ENCODE measurements around the gene CRYGN.

Gene CRYGN, protein sequence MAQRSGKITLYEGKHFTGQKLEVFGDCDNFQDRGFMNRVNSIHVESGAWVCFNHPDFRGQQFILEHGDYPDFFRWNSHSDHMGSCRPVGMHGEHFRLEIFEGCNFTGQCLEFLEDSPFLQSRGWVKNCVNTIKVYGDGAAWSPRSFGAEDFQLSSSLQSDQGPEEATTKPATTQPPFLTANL

DNA sequence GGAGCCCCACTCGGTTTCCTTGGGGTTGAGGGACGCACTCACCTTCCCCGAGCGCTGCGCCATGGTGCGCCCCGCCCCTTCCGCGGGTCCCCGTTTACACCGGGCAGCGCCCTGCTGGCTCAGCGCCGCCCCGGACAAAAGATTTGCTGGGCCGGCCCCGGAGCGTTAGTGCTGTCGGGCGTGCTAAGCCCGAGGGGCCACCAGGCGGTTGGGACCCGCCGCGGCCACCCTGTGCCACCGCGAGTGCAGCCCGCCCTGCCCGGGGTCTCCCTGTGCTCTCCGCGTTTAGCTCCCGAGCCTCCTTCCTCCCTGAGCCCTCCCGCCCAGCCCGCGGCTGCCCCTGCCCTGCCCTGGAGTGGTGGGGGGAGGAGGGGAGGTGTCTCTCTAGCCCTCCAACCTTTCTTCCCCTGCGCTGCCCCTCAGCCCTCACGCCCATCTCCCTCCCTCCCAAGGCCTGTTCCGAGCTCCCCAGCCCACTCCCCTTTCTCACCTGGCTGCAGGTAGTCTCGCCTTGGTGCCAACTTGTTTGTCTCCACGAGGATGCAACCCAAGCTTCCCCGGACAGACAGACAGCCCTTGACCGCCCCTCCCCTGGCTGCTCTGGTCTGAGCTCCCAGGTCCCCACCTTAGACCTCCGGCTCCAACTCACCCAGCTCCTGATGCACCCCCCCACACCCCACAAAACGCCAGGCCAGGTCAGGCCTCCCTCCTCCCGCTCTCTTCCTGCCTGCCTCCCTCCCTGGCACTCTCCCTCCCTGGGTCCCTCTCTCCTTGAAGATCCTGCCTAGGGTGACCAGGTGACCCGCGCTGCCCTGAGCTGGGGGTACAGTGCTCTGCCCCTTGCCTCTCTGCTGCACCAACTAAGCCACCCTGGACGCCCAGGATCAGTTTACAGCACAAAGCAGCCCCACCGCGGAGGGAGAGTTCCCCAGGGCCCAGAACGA lies at the start of gene CRYGN:
Gene CRYGN (minus strand): TSS at position 287 of the 944 bp plus-strand sequence. CDS start 224 bp downstream, at position 63.
- no peak for DNase-seq

DNA sequence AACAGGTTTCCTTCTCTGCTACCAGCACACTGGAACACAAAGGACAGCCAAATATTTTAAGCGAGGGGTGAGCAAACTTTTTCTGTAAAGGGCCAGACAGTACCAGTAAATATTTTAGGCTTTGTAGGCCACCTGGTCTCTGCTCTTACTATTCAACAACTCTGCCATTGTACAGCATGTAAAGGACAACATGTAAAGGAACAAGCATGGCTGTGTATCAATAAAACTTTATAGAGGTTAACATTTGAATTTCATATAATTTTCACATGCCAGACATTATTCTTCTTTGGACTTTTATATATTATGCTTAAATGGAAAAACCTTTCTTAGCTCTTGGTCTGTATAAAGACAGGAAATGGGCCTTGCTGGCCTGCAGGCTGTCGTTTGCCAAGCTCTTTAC lies 49.6 kb upstream of the CRYGN start:
- DNase-seq, result no peak

DNA sequence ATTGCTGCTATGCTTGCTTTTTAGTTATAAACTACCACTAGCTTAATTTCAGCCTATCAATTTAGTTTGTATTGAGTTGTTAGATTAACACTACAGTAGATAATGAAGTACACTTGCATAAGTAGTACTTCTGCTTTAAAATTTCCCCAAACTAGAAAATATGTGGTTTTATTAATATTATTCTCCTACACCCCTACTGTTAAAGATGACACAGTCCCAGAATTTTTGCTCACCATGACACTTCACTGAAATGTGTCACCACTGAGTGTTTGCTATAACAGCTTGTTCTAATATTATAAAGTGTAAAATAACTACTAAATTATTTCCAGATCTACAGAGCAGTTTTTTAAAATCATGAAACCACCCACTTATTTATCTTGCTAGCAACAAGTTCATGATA lies 48.2 kb upstream of the CRYGN start:
- no peak for DNase-seq

DNA sequence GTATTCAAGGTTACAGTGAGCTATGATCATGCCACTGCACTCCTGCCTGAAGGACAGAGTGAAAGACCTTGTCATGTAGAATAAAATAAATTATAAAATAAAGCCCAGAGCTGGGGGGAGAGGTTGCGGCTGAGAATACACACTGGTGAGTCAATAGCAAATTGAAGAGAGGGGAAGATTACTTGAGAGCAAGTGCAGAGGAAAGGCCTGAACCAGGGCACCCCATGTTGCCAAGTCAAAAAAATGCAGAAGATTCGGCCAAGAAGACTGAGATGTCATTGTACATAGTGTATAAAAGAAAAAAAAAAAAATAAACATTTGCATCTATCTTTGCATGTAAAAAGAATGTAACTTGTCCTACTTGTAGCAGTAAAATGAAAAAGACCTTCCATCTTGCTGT lies 47.3 kb upstream of the CRYGN start:
- DNase-seq, result no peak

DNA sequence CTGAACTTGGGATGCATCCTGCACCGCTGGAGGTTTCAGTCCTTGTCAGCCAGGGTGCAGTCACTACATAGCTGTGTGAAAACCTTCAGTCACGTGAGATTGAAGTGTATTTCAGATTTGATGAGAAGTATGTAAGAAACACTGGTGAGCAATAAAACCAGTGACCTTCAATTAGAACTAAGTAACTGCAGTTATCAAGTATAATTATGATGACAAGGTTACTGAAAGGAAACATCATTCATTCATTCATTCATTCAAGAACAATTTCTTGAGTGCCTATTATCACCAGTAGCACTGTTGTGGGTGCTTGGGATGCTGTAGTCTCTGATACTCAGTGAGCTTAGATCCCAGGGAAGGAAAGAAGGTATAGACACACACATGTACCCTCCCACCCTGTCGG lies 46.1 kb upstream of the CRYGN start:
- DNase-seq, result no peak

DNA sequence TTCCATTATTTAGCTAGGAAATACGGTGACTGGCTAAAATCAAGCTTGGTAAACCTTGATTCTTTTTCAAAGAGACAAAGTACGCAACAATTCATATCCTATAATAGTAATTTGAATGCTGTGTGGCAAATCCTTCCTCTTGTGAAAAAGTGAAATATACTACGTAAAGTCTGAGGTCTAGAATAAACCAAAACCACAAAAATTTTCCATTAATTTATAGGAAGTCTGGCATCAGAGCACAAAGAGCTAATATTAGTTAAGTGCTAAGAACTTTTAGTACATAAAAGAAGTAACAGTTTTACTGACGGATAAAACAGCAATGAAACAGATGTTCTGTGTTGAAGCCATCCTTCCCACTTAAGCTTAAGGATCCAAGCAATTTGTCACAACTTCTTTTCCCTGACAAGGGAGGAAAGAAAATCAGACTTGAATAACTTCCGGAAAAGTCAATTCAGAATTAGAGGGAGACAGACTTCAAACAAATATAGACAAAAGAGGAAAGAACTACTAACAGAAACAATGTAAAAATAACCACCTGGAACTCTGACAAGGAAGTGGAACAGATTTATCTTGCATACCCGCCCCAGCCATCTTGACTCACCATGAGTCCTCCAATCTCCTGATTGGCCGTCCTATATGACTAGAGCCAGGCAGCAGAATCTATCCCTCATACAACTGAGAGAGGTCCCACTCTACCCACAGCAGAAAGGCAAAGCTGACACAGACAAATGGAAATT lies 45.2 kb upstream of the CRYGN start:
- DNase-seq, result no peak

DNA sequence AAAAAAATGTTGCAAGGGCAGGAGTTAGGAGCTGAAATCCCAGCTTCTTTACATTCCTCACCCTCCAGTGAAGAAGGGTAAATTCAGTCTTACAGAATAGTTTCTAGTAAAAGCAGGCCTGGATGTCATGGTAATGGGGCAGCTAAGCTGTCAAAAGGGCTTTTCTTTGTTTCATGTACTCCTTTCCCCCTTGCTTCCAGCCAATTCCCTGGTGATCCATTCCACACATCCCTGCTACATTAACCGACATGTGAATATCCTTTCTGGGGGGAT lies 43.7 kb upstream of the CRYGN start:
- no peak for DNase-seq

DNA sequence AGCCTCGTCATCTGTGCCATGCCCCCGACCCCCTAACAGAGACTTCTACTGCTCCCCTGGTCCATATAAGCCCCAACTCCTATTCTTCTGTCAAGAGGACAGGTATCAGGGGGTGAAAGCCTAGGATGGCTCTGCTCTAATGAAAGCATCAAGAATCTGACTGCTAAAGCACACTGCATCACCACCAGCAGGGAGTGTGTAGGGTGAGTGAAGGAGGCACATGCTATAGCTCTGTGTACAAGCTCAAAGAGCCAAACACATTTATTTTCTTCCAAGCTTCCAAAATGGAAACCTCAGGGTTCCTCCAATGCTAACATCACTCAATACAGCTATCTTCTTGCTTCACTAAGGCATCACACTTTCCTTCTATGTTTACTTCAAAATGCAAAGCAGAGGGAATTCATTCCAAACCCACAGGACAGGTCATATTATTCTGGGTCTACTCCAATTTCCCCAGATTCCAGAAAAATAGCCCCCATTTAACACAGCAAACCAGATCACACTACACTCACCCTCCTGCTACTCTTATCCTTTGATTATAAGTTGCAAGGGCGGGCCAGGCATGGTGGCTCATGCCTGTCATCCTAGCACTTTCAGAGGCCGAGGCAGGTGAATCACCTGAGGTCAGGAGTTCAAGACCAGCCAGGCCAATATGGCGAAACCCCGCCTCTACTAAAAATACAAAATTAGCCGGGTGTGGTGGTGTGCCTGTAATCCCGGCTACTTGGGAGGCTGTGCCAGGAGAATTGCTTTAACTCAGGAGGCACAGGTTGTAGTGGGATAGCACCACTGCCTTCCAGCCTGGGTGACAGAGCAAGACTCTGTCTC lies 43.2 kb upstream of the CRYGN start:
- no peak for DNase-seq

DNA sequence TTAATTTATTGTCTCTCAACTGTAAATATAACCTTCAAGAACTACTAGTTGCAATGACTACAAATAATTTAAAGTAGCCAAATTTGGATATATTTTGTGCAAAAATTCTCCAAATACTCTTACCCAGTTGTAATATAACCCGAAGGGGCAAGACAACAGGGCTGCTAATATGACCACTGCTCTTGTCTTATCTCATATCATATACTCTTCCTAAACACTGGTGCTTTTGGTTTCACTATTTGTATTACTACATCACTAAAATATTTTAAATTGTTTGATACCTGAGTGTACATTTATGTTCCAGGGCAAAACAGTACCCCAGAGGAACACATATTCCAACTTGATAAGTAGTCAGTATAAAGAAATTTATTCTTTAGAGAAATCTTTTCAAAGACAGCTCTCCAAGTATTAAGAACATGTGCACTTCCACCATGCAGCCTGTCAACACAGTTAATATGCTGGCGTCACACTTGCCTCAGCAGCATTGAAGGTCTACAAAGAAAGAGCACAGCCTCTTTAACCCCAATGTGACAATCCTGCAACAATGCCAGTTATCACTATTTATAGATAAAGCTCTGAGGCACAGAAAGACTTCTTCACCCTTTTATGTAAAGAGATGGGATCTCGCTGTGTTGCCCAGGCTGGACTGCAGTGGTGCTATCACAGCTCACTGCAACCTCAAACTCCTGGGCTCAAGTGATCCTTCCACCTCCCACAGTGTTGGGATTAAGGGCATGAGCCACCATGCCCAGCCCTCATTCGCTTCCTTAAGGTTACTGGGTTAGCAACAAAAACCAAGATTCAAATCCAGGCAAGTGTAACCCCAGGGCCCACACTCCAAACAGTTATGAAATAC lies 41.9 kb upstream of the CRYGN start:
- no peak for DNase-seq

DNA sequence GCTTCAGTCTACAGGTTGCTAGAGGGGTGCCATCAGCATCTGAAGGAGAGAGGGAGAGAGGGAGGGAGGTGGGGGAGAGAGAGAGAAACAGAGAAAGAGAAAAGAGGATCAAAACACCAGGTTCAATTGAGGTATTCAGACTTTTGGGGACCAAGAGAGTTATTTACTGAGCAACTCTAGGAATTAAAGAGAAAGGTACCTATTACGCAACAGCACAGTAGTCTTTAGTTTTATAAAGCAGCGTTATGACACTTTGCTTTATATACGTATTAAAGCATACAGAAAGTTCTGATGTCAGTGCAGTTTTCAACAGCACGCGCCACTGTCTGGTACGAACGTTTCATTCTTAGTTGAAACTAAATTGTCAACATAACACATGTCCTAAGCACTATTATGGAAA lies 37.9 kb upstream of the CRYGN start:
- DNase-seq, result no peak

DNA sequence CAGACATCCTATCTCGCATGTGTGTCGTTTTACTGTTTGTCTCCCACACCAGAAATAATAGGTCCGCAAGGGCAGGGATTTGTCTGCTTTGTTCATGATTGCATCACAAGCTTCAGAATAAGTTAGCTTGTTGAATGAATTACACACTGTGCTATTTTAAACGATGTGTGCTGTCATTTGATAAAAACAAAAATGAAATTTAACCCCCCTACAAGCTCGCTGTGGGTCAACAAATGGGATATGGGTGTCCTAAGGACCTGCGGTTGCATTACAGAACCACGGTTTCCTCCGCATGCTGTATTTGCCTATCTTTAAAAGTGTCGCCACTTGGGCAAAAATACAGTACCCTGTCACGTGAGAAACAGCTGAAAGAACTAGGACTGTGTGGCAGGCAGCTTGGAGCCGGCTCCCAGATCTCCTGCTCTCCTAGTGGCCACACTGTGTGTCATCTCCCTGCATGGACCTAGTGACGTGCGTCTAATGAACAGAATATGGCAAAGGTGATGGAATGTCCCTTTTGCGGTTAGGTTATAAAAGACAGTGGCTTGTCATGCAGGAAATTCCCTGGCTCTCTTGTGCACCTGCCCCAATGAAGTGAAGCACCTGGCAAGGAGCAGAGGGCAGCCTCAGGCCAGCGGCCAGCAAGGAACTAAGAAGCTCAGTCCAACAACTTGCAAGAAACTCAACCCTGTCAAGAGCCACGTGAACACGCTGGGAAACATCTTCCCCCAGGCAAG lies 32.9 kb upstream of the CRYGN start:
- no peak for DNase-seq

DNA sequence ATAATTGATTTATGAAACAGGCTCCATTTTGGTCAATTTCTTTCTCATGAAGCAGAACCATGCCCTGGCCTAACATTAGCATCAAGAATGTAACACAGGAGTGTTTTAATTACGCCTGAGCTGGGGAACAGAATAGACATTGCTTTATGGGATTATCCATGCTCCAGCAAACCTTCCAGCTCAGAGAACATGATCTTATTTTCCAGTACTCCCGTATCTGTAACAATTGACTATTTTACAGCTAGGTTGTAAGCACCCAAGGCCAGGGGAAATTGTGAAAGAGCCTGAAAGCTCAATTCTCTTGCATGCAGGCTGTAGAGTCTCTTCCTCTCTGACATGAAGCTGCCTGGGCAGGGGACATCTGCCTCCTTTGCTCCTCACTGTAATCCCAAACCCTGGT lies 30.8 kb upstream of the CRYGN start:
- DNase-seq, result no peak

DNA sequence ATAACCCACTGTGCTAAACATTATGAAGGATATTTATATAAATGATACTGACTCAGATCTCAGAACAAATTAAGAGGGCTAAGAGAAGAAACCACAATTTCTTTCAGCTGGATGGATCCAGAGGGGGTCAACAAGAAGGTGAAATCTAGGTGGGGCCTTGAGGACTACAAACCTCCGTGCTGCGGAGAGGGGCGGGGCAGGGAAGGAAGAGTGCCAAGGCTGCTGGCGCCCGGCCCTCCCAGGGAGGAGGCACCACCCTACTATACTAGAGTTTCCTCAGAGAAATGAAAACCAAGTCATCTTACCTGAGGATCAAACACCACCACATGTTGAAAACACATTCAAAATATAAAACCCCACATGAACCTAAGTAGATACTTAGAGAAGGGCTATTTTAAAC lies 29.3 kb upstream of the CRYGN start:
- DNase-seq, result peak; percentile 23

DNA sequence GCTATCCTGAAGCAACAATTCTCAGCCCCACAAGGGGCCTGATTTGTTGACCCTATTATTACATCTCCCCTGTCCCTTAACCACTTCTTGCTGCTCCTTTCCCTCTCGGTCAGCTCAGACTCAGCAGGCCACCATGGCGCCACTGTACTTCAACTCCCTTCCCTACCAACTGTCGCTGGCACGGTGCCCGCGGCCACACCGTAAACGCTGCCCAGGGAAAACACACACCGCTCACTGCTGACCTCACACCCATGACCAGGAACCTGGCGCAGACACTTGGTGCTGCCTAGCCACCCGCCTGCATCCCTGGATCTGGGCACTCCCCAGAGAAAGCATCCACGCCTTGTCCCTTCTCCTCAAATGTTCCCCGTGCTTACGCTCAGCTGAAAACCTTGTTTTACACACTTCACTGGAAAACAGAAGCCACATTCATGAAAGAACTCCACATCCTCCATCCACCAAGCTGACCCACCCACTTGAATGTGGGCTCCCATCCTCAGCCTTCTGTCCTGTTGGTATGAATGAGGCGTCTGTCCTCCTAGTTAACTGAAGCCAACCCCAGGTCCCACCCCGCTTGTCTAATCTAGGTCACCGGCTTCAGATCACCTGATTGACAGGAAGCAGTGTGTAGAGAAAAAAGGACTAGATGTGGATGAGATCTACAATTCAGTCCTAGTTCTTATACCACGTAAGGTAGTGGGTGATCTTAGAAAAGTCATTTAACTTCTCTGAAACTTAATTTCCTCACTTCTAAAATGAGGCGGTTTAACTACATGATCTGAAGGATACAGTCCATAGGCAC lies 28.5 kb upstream of the CRYGN start:
- no peak for DNase-seq

DNA sequence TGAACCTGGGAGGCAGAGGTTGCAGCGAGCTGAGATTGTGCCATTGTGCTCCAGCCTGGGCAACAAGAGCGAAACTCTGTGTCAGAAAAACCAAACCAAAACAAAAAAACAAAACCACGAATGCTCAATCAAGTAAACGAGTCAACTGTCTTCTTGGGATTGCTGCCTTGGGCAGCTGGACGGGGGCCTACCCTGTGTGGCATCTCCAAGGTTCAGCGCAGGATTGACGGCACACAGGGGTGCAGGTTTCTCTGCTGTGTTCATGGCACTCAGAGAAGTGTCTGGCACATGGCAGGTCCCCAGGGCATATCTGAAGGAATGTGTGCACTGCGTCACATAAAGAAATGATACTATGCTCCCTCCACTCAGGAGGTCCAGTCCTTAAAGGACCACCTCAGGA lies 25.2 kb upstream of the CRYGN start:
- DNase-seq, result no peak

DNA sequence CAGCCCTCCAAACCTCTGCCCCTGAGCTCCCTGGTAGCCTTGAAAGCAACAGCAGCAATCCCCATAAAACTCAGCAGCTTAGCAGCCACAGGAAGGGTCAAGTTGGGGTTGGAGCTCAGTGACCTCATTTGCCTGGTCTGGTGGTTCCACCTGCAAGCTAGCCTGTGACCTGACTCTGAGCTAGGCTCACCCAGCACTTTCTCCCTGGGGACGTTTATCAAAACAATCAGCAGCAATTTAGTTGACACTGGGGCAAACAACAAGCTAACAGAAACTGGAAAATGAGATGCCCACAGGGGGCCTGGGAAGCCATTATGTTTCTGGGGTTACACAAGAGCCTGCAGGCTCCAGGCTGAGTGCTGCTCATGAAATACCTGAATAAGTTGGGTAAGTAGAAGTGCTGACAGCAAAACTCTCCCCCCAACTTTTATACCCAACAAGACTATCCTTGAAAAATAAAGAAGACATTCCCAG lies 22.4 kb upstream of the CRYGN start:
- no peak for DNase-seq

DNA sequence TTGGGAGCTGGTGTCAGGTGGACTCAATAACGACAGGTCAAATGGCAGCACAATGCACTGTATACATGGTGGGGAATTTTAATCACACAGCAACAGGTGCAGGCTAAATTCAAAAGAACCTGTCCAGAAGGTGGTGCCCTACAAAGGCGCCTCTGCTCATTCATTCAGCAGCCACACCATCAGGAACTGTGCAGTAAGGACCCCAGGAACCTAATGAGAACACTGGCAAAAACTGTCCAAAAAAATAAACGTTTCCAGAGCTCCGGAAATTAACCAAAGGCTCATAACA lies 21.9 kb upstream of the CRYGN start:
- no peak for DNase-seq

DNA sequence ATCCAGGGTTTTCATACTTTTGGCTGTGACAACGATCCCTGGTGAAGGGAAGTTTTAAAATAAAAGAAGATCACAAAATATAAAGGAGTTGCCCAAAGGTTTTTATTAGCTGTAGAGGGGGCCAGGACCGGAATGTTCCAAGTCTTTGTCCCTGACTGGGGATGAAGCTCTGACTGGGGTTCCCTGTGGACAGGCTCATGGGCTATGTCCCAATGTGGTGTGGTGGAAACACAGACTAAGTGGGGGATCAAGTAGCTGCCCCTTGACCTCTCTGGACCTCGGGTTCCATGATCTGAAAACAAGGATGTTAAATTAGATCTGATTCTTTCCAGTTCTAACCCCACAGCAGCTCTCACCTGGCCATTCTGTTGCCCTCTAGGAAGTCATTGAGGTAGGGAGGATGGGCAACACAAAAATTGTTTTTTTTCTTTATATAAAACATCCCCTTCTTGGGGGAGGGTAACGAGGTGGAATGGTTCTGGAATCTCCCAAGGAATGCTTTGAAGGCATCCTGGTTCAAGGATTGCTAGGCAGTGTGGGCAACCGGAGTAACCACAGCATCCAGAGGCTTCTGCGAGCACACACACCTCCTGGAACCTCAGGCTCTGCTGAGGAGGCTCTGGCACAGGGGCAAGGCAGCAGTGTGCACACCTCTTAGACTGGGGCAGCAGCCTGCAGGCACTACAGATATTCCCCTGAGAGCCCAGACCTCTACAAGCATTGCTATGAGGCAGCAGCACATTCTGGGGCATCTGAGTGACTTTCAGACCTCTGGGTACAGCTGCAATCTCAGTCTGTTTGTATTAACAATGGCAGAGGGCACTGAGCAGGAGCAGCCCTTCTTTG lies 21.4 kb upstream of the CRYGN start:
- no peak for DNase-seq

DNA sequence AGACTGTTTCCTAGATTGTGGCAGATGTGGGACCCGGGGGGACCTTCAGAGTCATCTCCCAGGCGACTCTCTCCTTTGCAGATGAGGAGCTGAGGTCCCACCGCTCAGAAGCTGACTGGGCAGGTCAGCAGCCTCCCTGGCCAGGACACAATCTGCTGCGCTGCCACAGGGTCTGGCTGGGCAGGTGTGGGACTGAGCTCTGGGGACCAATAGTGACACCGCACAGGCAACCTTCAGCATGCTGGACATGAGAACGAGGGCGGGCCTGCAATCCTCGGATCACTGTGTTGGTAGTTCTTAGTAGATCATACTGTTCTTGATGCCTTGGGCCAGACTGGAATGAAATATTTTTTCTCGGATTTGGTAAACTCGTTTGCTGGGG lies 20.5 kb upstream of the CRYGN start:
- no peak for DNase-seq

Data from hematopoietic multipotent progenitor cell treated with erythropoietin and hydrocortisone succinate and interleukin-3 and kit ligand, for 8 days (in vitro differentiated cells).